T-helper 2 cell (primary cell): ENCODE results near the gene RBBP5.
A peak's percentile ranks its signal among the peaks of the same experiment; 100 is the strongest.
"Not testable (repeated sequence)": the region's sequence is repeated elsewhere in the genome, so short reads cannot be mapped to it uniquely, and the experiment has no call there.

ENCODE experiments used
- DNase-seq, 5 experiments: peaks; one replicate each; pipeline versions ENCODE4 v3.0.0 to v3.0.0-alpha.2; 2012 to 2022
- total RNA-seq, 2 donors: gene quantifications; one replicate each; lab custom pipeline; 2026; lab: John Stamatoyannopoulos, UW

Gene RBBP5
- total RNA-seq: 45.9 to 57.4 reads per million in 2 donors

- DNase-seq: peak; percentile 73 to 99 (median 94)
Measured at GRCh38 chr1:205121660-205122488, at the start of gene RBBP5. RBBP5 (minus strand) TSS chr1:205121978; CDS start chr1:205121873, 105 bp downstream.

- DNase-seq: peak in 1 of 5 experiments; percentile 70
Measured at GRCh38 chr1:205171369-205171768, 49.6 kb upstream of the RBBP5 start.

DNA sequence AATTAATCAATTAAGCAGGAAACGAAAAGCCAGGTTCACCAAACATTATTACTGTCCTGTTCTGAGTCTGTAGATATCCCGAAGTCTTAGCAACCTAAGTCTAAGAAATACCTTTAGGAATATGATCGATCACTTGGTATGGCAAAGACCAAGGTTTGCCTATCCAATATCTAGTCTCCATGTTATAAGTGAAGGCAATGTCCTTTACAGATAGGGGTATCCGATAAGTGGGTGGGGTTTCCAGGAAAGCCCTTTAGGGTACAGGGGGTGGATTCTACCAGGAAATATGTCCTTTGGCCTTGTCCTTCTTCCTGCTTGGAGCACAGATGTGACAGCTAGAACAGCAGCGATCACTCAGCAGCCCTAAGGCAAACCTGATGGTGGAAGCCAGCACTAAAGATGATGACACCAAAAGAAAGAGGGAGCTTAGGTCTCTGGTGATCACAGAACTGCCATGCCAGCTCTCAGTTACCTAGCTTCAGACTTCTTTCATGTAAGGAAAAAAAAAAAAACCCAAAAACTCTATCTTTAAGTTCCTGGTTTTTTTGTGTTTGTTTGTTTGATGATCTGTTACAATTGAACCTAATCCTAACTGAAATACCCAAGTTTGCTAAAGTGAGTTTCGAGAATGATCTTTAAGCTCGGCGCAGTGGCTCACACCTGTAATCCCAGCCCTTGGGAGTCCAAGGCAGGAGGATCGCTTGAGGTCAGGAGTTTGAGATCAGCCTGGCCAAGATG is 48.9 kb upstream of the RBBP5 start:
- DNase-seq: no peak

DNA sequence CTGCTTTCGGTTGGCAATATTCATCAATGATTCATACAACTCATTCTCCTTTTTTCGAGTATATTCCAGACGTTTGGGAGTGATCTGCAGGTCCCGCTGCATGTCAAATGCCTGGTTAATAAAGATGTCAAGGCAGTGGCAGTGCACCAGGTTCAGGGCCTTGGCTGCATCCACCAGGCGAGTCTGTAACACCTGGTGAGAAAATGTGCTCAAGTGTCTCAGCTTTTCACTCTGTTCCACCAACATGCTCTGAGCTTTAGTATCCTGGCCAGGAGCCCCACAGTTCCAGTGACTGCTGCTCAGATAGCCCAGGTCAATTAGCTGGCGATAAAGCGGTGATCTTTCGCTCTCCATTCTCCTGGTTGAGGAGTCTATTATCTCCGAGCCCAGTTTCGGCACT is 47.5 kb upstream of the RBBP5 start:
- DNase-seq: no peak

- no peak for DNase-seq
Measured at GRCh38 chr1:205168291-205168690, 46.5 kb upstream of the RBBP5 start.

DNA sequence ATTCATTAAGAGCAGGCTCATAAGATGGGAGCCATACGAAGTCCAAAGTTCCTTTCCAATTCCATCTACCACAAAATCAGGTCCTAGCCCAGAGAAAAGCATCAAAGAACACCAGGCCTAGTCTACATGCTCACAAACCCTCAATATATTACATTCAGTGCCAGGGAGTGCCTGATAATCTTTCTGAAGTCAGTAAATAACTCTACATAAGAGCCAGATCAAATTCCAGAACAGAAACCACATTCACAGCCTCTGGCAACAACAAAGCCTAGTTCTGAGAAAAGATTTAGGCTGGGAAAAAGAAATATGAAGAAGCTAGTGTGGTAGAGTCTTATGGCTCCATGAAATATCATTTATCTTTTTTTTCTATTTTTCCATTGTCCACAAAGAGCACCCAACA is 40.5 kb upstream of the RBBP5 start:
- DNase-seq: no peak

DNA sequence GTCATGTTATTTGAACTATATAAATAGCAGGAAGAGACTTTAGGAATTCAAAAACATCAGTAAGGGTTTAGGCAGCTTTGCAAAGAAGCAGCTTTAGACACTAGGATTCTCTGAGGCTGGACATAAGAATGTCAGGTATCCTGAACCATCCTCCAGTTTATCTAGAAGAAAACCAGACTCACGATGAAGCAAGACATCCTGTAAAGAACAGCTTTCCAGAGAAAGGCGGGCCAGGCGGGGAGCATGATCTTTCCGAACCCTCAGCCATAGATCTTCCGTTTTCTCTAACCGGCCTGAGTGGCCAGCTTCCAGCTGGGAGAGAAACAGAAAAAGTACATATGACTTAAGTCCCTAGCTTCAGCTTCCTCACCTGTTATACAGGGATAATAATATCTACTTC is 39.3 kb upstream of the RBBP5 start:
- DNase-seq: no peak

DNA sequence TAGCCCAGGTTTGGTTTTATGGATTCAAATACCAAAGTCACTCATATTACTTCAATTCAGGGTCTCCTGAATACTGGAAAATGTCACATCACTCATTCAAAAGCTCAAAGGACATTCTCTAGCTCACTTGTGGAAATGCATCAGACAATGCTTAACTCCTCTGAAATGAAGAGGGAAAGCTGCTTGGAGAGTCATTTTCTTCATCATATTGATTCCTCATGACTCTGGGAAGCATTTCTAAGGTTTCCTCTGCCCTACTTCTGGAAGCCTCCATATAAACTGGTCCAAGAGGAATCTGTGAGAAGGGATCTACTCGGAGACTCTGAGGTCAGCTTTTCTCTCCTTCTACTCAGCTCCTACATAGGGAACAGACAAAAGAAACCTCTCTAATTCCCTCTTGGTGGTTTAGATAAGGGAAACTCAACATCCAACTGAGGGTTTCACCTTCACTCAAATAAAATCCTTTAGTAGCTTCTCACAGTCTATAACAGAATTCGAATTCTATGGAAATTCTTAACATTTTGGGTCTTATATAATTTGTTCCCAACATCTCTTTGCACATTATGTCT is 36.4 kb upstream of the RBBP5 start:
- no peak for DNase-seq

GRCh38 chr1:205155665-205156377 is 34.0 kb upstream of the RBBP5 start:
- not testable (repeated sequence) for DNase-seq

GRCh38 chr1:205152505-205152904 is 30.7 kb upstream of the RBBP5 start:
- DNase-seq: no peak

DNA sequence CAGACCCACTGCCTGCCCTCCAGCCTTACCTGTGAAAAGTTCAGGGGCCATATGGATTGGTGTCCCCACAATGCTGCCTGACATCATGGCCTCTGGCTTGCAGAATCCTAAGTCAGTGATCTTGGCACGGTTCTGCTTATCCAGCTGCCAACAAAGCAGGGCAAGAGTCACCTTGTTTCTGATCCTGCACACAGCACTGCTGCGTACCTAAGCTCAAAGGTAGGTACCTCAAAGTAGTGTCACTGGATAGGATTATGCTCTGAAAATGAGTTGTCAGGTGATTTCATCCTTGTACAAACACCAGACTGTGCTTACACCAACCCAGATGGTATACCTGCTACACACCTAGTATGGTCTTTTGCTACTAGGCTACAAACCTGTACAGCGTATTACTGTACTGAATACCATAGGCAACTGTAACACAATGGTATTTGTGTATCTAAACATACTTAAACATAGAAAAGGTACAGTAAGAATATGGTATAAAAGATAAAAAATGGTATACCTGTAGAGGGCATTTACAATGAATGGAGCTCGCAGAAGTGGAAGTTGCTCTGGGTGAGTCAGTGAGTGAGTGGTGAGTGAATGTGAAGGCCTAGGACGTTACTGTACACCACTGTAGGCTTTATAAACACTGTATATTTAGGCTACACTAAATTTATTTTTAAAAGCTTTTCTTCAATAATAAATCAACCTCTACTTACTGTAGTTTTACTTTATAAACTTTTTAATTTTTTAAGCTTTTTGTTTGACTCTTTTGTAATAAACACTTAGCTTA is 29.1 kb upstream of the RBBP5 start:
- no peak for DNase-seq

DNA sequence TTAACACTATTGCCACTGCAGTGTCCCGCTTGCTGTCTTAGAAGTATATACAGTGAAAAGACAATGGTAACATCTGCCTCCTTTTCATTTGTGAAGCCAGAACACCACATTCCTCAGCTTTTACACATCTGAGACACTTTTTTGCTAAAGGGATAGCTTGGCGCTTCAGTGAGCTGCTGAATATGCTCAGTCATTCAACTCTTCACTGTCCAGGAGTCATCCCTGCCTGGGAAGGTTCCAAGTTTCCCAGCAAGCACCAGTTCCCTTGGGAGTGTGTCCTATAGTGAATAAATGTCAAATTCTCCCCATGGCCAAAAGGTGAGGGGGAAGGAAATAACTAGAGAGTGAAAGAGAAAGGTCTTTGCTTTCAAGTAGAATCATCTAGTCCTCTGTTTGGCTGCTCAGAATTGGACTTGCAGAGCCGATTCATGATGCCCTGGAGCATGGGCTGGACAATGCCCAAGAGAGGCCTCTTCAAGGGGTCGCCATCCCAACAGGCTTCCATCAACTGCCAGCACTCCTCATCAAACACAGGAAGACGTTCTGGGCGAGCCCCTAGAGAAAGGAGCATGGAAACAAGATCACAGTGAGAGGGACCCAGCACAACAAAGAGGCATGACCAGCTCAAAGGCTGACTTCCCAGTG is 25.5 kb upstream of the RBBP5 start:
- DNase-seq: no peak

- DNase-seq: no peak
Measured at GRCh38 chr1:205144751-205145150, 23.0 kb upstream of the RBBP5 start.

- DNase-seq: no peak
Measured at GRCh38 chr1:205144046-205144720, 22.4 kb upstream of the RBBP5 start.

DNA sequence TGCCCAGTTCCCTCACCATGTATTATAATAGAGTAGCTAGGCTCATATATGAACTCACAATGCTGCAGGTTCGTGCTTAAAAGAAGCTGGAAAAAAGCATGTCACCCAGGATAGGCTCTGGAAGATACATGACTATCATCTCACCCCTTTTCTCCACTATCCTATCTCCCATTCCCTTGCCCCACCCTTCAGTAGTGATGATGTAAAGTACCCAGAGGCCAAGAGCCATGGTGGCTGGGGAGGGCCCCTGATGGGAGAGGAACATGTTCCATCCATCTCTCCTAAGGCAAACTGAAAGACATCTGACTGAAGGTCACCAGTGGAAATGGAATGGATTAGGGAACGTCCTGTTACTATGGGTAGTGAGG is 20.3 kb upstream of the RBBP5 start:
- DNase-seq: no peak

DNA sequence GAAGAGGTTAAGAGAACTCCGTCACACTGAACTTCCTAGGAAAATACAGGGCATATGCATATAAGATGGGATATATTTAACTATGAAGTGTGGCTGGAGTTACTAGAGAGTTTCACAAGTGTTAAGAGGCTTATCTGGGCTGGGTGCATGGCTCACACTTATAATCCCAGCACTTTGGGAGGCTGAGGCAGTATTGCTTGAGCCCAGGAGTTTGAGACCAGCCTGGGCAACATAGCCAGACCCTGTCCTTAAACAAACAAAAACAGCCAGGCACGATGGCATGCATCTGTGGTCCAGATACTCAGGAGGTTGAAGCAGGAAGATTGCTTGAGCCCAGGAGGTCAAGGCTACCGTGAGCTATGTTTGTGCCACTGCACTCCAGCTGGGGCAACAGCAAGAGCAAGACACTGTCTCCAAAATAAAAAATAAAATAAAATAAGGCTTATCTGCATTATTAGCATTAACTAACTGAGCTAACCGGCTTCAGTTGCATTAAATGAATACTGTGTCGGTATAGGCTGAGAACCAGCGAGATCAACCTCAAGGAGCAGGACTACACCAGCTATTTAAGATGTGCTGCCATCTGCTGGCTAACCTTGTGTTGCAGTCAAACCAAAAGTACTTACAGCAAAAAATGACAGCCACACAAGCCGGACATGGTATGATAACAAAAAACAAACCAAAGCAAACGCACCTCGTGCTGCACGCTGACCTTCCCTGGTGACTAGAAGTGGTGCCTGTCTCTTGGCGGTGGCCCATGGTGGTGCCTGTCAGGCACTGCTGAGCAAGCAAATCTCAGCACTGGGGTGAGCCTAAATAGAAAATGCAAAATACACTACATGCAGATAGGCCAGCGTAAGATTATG is 19.7 kb upstream of the RBBP5 start:
- peak; percentile 15 to 83 (median 50) for DNase-seq

GRCh38 chr1:205140113-205140512 is 18.3 kb upstream of the RBBP5 start:
- no peak for DNase-seq

- DNase-seq: no peak
Measured at GRCh38 chr1:205137901-205138300, 16.1 kb upstream of the RBBP5 start.

- no peak for DNase-seq
Measured at GRCh38 chr1:205133287-205133686, 11.5 kb upstream of the RBBP5 start.

DNA sequence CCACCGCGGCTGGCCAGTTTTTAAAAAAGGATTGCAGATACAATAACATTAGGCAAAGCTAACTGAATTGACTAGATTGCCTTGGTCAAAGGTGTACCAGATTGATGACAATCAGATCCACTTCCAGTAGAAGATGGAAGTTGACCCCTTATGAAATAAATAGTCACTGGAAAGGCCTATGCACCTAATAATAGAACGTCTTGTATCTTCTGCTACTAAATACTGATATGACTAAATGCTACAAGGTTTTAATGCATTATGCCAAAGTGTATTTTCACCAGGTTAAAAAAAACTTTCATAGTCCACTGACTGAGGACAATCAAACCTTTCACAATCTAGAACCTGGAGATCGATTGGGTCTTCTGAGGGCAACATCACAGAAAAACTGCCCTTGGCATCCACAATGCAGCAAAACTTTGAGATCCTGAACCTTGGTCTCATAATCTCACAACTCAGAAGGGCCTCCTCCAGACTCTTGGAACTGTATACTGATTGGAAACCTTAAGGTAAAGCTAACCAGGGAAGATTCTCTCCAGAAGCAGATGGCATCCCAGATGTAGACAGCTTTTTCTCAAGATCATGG is 7.8 kb upstream of the RBBP5 start:
- no peak for DNase-seq
